ENCODE measurements around the gene AGAP1.

The AGAP1 gene

GRCh38 chr2:235555371-235555770 is 61.5 kb downstream of the AGAP1 start:
- ATAC-seq, result no peak
- H3K27me3 Mint-ChIP-seq, result peaks cover 66% of the 10 kb centered on the region
- H3K4me1 Mint-ChIP-seq, result no peaks in the 10 kb centered on the region
- no peak for DNase-seq
- no peak overlapping the region for H3K4me3 Mint-ChIP-seq
- H3K9me3 Mint-ChIP-seq, result no peaks in the 10 kb centered on the region
- no peak overlapping the region for H3K27ac Mint-ChIP-seq

- DNase-seq (no peak), ATAC-seq (no peak)
- Mint-ChIP-seq H3K4me1 (no peaks in the 10 kb centered on the region), H3K27ac (no peak overlapping the region), H3K27me3 (peaks cover 66% of the 10 kb centered on the region), H3K9me3 (no peaks in the 10 kb centered on the region), H3K4me3 (no peak overlapping the region)
These were observed 62.2 kb downstream of the AGAP1 start for GRCh38 chr2:235556086-235556485.

- Mint-ChIP-seq H3K9me3 (no peaks in the 10 kb centered on the region), H3K27ac (peak overlapping the region in 1 of 2 donors; percentile 31)
- no peak for ATAC-seq
These were observed 63.1 kb downstream of the AGAP1 start for GRCh38 chr2:235556901-235557300.

GRCh38 chr2:235557903-235558302 is 64.1 kb downstream of the AGAP1 start:
- H3K4me1 Mint-ChIP-seq, result no peaks in the 10 kb centered on the region
- peaks cover 59% of the 10 kb centered on the region for H3K27me3 Mint-ChIP-seq
- no peaks in the 10 kb centered on the region for H3K9me3 Mint-ChIP-seq
- DNase-seq (no peak), ATAC-seq (no peak)
- no peak overlapping the region for H3K4me3 Mint-ChIP-seq
- no peak overlapping the region for H3K27ac Mint-ChIP-seq

More at GRCh38 chr2:235556901-235557300, 63.1 kb downstream of the AGAP1 start:
- Mint-ChIP-seq H3K4me3 (no peak overlapping the region), H3K4me1 (no peaks in the 10 kb centered on the region), H3K27me3 (peaks cover 60% of the 10 kb centered on the region)
- no peak for DNase-seq

GRCh38 chr2:235558572-235558971 is 64.7 kb downstream of the AGAP1 start:
- no peak for DNase-seq
- H3K4me1 Mint-ChIP-seq, result no peaks in the 10 kb centered on the region

GRCh38 chr2:235560345-235560744 is 66.5 kb downstream of the AGAP1 start:
- H3K9me3 Mint-ChIP-seq, result no peaks in the 10 kb centered on the region
- H3K27ac Mint-ChIP-seq, result no peak overlapping the region
- DNase-seq, result no peak
- no peaks in the 10 kb centered on the region for H3K4me1 Mint-ChIP-seq
- H3K4me3 Mint-ChIP-seq, result no peak overlapping the region
- no peak for ATAC-seq
- peaks cover 51% of the 10 kb centered on the region for H3K27me3 Mint-ChIP-seq

More at GRCh38 chr2:235558572-235558971, 64.7 kb downstream of the AGAP1 start:
- H3K9me3 Mint-ChIP-seq, result no peaks in the 10 kb centered on the region
- no peak overlapping the region for H3K4me3 Mint-ChIP-seq
- H3K27ac Mint-ChIP-seq, result no peak overlapping the region
- ATAC-seq, result no peak
- peaks cover 59% of the 10 kb centered on the region for H3K27me3 Mint-ChIP-seq

GRCh38 chr2:235561450-235561849 is 67.6 kb downstream of the AGAP1 start:
- no peaks in the 10 kb centered on the region for H3K9me3 Mint-ChIP-seq
- no peaks in the 10 kb centered on the region for H3K4me1 Mint-ChIP-seq
- DNase-seq (no peak), ATAC-seq (no peak)
- H3K27me3 Mint-ChIP-seq, result peaks cover 44% of the 10 kb centered on the region
- no peak overlapping the region for H3K4me3 Mint-ChIP-seq
- H3K27ac Mint-ChIP-seq, result no peak overlapping the region

- H3K4me3 Mint-ChIP-seq, result no peak overlapping the region
- peaks cover 44% of the 10 kb centered on the region for H3K27me3 Mint-ChIP-seq
- H3K9me3 Mint-ChIP-seq, result no peaks in the 10 kb centered on the region
- ATAC-seq, result no peak
- DNase-seq, result no peak
- no peaks in the 10 kb centered on the region for H3K4me1 Mint-ChIP-seq
- no peak overlapping the region for H3K27ac Mint-ChIP-seq
These were observed 68.4 kb downstream of the AGAP1 start for GRCh38 chr2:235562065-235562747.

GRCh38 chr2:235563056-235563910 is 69.4 kb downstream of the AGAP1 start:
- Mint-ChIP-seq H3K4me3 (no peak overlapping the region), H3K27ac (no peak overlapping the region), H3K4me1 (no peaks in the 10 kb centered on the region), H3K27me3 (peaks cover 51% of the 10 kb centered on the region), H3K9me3 (peaks cover 0 to 3% of the 10 kb centered on the region in 2 donors)
- ATAC-seq (no peak), DNase-seq (no peak)

- H3K27ac Mint-ChIP-seq, result no peak overlapping the region
- DNase-seq, result no peak
- H3K4me1 Mint-ChIP-seq, result no peaks in the 10 kb centered on the region
- ATAC-seq, result no peak
- H3K27me3 Mint-ChIP-seq, result peaks cover 43% of the 10 kb centered on the region
- peaks cover 0 to 11% of the 10 kb centered on the region in 2 donors for H3K9me3 Mint-ChIP-seq
- no peak overlapping the region for H3K4me3 Mint-ChIP-seq
These were observed 70.2 kb downstream of the AGAP1 start for GRCh38 chr2:235564066-235564465.

- ATAC-seq (no peak), DNase-seq (no peak)
- H3K4me3 Mint-ChIP-seq, result no peak overlapping the region
- H3K4me1 Mint-ChIP-seq, result no peaks in the 10 kb centered on the region
- H3K27ac Mint-ChIP-seq, result no peak overlapping the region
- H3K27me3 Mint-ChIP-seq, result peaks cover 42% of the 10 kb centered on the region
- H3K9me3 Mint-ChIP-seq, result peaks cover 0 to 11% of the 10 kb centered on the region in 2 donors
These were observed 71.2 kb downstream of the AGAP1 start for GRCh38 chr2:235564884-235565530.

- no peak for DNase-seq
- H3K27me3 Mint-ChIP-seq, result peaks cover 42% of the 10 kb centered on the region
- H3K27ac Mint-ChIP-seq, result no peak overlapping the region
- no peak for ATAC-seq
- no peak overlapping the region for H3K4me3 Mint-ChIP-seq
- H3K9me3 Mint-ChIP-seq, result peaks cover 0 to 11% of the 10 kb centered on the region in 2 donors
- H3K4me1 Mint-ChIP-seq, result no peaks in the 10 kb centered on the region
These were observed 72.6 kb downstream of the AGAP1 start for GRCh38 chr2:235566415-235566814.

- Mint-ChIP-seq H3K4me1 (no peaks in the 10 kb centered on the region), H3K27me3 (peaks cover 42% of the 10 kb centered on the region), H3K27ac (no peak overlapping the region), H3K9me3 (peaks cover 0 to 11% of the 10 kb centered on the region in 2 donors), H3K4me3 (no peak overlapping the region)
- ATAC-seq, result no peak
- DNase-seq, result no peak
These were observed 73.2 kb downstream of the AGAP1 start for GRCh38 chr2:235566931-235567495.

- no peak overlapping the region for H3K4me3 Mint-ChIP-seq
- ATAC-seq, result no peak
- peaks cover 34% of the 10 kb centered on the region for H3K27me3 Mint-ChIP-seq
- H3K9me3 Mint-ChIP-seq, result peaks cover 0 to 11% of the 10 kb centered on the region in 2 donors
- no peak overlapping the region for H3K27ac Mint-ChIP-seq
- peak in 1 of 2 donors; percentile 11 for DNase-seq
- no peaks in the 10 kb centered on the region for H3K4me1 Mint-ChIP-seq
These were observed 74.0 kb downstream of the AGAP1 start for GRCh38 chr2:235567842-235568241.

- H3K9me3 Mint-ChIP-seq, result peaks cover 0 to 11% of the 10 kb centered on the region in 2 donors
- ATAC-seq (no peak), DNase-seq (no peak)
- H3K4me1 Mint-ChIP-seq, result no peaks in the 10 kb centered on the region
- H3K27me3 Mint-ChIP-seq, result peaks cover 28% of the 10 kb centered on the region
- no peak overlapping the region for H3K27ac Mint-ChIP-seq
- H3K4me3 Mint-ChIP-seq, result no peak overlapping the region
These were observed 74.6 kb downstream of the AGAP1 start for GRCh38 chr2:235568431-235568830.
